HG03108 (cell line): ENCODE results near the gene PCDHB1.

ENCODE experiments used
- ATAC-seq: cut with Tn5 transposase; IDR thresholded peaks from one replicate; pipeline ENCODE4 v1.9.1; 2021; ENCODE audit warnings: moderate library complexity; ENCODE audit not compliant: unreplicated experiment

The PCDHB1 gene, protein sequence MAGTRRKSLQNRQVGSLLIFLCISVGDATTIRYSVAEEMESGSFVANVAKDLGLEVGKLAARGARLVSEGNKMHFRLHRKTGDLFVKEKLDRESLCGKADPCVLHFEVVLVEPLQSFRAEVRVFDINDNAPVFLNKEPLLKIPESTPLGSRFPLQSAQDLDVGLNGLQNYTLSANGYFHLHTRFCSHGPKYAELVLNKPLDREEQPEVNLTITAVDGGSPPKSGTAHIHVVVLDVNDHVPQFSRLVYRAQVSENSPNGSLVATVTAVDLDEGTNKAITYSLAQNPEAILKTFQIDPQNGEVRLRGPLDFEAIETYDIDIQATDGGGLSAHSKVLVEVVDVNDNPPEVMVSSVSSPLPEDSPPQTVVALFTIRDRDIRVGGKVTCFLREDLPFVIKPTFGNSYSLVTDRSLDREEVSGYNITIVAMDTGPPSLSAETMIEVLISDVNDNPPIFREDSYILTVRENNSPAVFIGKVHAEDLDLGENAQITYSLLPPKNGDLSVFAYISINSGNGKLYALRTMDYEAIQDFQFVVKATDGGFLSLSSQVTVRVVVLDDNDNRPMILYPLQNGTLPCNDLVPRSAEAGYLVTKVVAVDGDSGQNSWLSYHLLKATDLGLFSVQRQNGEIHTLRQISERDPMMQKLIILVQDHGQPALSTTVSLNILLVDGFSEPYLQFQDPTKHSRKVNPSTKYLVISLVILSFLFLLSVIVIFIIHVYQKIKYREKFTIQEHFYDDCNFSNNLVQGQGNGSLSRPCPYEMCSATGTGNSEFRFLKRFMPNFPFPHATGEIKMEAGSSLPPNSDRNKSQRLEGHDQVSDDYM

DNA sequence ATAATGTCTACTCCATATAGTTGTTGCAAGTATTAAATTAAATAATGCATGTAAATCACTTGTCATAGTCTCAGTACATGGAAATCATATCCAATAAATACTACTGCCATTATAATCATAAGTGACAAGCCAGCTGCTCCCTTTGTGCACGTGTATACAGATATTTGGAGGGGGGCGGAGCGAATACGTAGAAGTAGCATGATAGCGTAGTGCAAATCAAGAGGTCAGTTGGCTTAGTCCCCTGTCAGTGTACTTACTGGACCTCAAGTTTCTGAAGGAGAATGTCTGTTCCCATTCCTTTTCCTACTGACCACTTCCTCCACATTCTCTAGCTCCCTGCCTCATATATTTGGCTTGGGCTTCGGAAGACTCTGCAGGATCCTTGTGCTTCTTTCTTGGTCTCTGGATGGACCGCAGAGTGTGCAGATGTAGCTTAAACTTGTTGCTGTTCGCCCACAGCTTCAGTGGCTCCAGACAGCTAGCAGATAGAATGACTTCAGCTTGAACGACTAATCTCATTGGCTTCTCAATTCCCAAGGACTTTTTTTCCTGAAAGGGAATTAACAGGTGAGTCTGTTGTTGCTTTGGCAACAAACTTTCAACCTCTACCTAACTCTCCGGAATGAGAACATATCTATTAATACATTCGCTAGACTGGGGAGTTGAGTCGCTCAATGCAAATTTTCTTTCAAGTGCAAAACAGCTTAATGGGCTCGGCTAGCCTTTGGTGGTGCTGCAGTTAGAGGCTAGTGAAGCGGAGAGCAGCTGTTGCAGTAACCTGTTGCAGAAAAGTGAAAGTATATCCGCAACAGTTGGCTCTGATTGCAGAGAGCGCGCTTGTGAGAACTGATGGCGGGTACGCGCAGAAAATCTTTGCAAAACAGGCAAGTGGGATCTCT lies at the start of gene PCDHB1:
Gene PCDHB1, plus strand, starts transcription at position 753 of the 899 bp plus-strand sequence. Its CDS starts 97 bp downstream, at position 850.
- no peak for ATAC-seq

DNA sequence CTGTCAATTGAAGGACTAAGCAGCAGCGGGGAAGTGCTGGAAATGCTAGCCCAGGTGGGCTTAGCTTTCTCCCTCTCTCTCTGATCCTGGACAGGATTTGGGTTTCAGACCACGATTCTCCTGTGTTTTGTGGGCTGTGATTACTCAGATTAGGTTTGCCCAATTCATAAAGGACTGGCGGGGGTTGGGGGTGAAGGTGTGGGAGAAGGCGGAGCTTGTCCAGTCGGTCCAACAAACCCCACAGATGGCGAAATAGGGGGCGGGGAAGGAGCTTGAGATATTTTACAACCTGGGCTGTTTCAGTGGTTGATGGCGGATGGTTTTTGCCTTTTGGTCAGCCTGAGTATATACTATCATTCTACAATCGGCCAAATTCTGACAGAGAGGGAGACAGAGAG lies 49.7 kb upstream of the PCDHB1 start:
- ATAC-seq: no peak

DNA sequence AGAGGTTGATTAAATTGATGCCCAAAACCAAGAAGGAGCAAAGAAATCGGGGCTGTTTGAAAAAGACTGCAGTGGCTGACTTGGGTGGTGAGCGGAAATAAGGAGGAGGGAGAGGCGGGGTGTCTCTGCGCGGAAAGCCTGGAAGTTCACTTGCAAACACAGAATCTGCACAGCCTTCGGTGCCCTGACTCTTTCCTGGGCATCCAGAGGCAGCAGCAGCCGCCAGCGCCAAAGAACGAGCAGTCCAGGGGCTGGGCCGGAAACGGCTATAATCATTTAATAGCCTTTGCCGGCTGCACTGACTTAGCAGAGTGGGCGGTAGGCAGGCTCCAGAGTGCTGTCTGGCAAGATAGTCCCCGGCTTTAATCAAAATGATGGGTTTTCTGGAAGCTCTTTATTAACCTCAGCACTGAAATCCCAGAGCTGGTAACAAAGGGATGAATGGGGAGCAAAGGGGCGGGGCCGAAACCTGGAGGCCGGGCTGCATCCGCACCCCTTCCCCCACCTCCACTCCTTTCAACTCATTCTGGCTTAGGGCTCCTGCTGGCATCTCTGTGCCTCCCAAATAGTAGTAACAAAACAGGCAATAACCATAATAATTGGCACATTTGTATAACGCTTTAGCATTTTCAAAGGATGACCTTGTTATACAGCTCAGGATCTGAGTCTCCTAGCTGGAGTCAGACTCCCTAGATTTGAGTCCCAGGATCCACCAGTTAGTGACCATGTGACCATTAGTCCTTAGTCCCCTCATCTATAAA lies 49.1 kb upstream of the PCDHB1 start:
- ATAC-seq: no peak

DNA sequence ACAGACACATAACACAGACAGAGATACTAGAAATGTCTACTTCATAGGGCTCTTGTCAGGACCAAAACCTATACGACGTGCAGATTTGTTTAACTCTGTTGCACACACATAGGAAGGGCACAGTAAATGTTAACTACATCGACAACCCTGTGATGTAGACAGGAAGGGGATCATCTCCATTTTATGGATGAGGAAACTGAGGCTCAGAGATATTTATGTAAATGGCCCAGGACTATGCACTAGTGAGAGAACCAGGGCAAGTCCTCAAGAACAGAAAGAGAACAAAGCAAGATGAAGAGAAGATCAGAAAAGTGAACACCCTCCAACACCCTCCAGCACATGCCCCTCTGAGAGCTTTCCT lies 48.6 kb upstream of the PCDHB1 start:
- no peak for ATAC-seq

DNA sequence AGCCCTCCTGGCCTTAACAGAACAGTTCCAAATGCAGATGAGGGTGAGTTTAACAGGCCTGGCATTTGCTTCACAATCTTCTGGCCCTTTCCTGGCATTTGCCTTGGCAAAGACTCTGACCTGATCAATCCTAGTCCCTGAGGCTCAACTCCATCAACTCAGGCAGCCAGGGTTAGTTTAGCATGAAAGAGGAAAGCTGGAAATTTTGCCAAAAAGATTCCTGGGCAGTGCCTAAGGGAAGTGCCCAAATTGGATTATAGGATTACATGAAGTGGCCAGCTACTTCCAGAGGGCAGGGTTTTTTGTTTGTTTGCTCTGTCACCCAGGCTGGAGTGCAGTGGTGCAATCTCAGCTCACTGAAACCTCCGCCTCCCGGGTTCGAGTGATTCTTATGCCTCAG lies 48.1 kb upstream of the PCDHB1 start:
- ATAC-seq: no peak

DNA sequence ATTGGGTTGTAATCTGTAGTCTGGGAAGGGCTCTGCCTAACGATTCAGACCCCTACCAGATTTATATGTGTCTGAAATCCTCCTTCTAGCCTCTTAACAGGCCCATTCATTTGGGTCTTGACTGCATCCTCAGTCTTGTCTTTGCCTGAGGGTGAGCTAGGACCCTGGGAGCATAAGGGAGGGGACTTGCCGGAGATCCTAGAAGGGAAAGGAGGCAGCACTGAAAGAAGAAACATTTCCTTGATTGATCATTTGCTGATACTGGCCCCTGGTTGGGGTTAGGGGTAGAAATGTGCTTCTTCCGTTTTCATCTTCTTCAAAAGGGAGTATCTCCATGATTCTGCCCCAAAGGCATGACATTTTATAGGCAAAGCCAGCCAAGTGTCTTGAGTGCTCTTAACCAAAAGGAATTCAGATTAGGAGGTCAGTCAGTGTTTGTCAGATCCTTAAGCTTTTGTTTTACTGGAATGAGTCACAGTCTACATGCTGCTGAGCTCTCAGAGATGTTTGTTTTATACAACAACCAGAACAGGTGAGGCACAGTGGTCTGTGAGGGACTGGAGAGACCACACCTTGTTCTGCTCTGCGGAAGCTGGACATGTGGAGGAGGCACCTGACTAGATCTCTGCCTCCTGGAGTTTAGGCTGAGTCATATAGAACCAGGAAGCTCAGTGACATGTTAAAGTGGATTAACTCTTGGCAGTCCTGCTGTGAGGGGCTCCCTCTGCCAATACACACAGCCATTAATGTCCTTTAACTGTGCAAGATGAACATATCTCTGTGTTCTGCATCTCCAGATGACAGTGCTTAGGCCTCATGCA lies 47.2 kb upstream of the PCDHB1 start:
- ATAC-seq: no peak

DNA sequence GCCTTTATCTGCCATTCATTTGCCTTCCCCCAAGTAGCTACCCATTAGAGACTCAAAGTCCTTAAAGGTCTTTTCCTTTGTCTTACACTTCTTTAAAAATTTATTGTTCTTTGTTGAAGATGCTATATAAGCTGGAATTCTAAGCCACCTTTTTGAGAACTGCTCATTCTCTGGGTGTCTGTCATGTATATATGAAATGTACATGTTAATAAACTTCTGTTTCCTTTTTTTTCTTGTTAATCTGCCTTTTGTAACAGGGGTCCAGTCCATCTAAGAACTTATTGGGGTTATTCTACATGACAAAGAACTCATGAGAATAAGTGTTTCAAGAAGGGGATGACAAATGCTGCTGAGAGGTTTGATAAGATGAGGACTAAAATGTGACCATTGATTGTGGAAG lies 43.4 kb upstream of the PCDHB1 start:
- no peak for ATAC-seq

DNA sequence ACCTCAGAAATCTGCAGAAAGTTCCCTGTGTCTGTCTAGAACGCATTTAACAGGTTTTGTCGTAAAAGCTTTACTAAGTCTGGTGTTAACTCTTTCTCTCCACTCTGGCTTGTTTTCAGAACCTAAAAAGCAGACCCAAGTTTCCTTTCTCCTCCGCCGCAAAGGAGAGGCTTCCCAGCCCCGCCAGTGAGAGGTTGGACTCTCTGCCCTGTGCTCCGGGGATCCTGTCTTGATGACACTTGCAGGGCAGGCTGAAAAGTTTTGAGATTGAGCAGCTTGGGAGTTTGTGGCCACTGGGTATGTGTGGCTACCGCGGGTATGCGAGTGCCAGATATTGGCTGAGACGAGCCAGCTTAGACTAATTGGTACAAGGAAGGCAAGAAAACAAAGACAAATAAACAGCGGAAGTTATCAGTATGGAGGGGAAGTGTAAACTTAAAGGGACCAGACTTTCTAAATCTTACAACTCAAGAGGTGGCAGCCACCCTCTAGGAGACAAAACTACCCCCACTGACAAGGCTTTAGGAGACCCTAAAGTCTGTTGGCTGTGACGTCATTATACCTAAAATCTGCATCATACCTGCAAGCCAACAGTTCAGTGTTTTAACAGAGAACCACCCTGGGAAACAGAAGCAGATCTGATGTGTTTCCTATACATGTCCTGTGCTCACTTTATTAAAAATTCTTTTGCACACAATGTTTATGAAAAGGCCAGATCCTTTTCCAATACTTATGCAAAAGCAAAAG lies 41.0 kb upstream of the PCDHB1 start:
- no peak for ATAC-seq

DNA sequence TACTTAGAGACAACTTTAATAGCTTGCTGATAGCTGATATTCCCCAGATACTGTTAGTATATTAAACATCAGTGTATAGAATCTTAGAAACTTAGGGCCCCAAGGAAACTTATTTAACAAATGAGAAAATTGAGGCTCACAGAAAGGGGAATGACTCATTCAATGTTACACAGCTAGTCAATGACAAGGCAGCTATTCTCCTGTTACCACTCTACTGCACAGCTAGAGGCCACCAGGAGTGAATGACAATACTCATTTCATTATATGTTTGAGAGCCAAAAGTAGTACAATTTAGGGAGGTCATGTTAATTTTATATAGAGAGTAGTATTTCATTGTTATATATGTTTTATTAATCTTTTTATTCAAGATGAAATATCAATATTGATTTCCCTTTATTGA lies 33.2 kb upstream of the PCDHB1 start:
- ATAC-seq: no peak

DNA sequence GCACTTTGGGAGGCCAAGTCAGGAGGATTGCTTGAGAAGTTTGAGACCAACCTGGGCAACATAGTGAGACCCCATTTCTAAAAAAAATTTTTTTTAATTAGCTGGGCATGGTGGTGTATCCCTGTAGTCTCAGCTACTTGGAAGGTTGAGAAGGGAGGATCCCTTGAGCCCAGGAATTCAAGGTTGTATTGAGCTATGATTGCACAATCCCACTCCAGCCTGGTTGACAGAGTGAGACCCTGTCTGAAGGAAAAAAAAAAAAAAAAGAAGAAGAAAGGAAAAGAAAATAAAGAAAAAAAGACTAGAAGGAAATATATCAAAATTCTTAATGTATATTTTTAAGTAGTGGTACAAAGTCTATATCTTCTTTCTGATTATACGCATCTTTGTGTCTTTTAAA lies 28.8 kb upstream of the PCDHB1 start:
- no peak for ATAC-seq

DNA sequence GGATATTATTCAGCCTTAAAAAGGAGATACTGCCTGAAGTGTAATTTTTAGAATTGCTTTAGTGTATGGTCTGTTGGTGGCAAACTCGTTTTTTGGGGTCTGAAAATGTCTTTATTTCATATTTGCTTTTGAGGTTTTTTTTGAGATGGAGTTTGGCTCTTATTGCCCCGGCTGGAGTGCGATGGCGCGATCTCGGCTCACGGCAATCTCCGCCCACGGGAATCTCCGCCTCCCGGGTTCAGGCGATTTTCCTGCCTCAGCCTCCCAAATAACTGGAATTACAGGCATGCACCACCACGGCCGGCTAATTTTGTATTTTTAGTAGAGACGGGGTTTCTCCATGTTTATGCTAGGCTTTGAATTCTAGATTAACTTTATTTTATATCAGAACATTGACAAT lies 20.2 kb upstream of the PCDHB1 start:
- ATAC-seq: no peak

DNA sequence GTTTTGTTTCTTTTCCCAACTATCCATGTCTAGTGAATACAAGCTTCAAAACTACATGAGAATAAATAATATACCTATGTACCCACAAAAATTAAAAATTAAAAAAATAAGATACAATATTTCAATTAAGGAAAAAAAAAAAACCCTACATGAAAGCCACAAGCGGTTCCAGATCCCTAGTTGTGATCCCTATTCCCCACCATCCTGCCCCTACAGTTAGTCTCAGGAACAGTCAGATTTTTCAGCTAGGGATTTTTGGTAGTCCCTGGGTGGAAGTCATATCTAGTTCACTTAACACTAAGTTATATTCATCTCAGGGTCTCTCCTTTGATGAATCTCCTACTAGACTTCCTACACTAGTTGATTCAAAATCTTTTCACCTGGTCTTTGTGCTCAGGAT lies 18.5 kb upstream of the PCDHB1 start:
- no peak for ATAC-seq

DNA sequence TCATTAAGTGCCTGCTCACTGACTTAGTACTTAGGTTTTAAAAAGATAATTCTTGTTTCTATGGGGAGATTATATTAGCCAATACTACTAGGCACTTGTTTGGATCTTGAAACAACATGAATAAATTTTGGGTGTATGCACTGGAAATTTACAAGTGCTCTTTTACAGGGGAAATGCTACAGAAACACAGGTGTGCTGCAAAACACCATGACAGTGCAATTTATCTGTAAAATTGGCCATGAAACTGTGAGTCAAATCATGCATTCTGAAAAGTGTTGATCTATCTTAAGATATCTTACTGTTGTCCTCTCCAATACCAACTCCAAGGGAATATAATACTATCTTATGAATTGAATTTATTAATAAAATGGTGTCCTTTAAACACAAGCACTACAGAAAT lies 12.1 kb upstream of the PCDHB1 start:
- ATAC-seq: no peak

DNA sequence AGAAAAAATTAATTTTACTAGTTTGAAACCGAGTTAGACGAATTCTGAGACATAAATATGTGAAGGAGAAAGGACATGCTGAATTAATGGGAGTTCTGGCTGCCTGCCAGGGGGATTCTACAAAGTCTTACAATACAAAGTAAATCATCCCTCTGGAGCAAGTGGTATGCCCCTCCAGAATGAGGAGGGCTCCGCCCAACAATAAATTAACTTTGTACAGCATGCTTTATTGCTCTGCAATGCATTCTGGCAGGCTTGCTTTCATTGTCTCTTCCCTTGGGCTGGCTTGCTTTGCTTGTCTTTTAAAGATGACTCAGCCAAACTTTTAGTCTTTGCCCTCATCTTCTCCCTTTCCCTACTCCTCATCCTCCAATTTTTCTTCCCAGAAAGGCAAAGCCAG lies 11.7 kb upstream of the PCDHB1 start:
- ATAC-seq: no peak

DNA sequence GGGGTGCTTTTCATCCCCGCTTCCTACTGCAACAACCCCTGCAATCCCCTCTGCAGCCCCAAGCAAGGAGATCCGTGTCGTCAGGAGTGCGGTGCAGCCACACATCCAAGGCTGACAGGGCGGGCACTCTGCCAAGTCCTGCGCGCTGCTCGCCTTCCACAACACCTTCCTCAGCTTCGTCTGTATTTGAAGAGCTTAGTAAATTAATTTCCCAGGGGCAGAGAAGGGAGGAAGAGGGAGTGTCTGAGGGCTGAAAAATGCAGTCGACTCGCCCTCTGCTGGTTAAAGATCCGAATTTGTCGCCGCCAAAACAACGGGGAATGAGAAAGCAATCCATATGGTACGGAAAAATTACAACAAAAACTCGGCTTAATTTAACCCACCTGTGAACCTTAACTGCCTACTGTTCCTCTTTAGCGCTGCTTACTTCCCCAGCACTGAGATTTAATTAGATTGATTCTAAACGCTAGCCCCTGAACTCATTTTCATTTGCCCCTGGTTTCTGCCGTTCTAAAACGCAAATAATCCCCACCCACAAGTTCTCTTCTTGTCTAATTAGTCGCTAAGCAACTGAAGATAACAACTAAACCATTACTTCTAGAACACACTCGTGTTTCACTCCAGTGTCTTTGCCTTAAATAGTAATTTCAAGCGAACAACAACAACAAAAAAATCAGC lies 10.9 kb upstream of the PCDHB1 start:
- ATAC-seq: no peak

DNA sequence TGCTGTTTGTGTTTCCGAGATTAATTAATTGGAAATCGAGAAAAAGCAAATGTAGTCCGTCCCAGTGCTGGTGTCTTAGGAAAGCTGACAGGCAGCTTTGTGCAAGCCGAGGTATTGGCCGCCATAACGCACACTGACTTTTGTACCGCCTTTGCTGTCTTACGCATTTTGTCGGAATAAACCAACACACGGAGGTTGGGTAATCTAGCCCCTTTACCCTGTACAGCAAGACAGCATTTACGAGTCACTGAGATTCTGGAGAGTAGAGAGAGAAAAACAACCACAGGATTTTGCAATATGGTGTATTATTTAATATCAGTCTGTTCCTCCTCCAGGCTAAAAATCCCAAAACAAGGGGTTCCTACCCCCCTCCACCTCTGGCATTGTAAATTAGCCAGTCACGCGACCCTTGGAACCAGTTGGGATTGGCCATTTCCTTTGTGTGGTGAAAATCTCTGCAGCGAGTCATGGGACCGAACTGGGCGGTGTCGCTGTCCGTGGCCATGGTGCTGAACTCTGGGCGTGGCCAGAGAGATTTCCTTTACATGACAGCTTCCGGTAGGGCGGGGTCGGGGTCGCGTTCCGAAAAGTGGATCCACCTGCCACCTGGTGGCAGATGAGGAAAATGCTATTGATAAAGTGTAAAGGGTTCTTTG lies 10.3 kb upstream of the PCDHB1 start:
- peak; percentile 67 for ATAC-seq

DNA sequence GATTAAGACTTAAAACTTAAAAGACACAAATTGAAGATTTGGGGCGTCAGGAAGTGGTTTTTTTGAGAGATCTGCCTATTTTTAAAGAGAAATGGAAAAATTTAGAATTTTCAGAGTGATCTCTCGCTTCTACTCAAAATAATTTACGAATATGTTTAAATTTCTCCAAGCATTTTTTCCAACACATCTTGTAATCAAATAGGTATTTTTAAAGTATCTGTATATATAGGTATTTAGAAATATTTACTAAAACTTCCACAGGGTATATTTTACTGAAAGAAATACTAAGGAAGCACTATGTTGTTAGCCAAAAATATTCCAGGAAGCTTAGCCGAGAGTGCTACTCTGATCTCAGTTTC lies 9.8 kb upstream of the PCDHB1 start:
- ATAC-seq: no peak

DNA sequence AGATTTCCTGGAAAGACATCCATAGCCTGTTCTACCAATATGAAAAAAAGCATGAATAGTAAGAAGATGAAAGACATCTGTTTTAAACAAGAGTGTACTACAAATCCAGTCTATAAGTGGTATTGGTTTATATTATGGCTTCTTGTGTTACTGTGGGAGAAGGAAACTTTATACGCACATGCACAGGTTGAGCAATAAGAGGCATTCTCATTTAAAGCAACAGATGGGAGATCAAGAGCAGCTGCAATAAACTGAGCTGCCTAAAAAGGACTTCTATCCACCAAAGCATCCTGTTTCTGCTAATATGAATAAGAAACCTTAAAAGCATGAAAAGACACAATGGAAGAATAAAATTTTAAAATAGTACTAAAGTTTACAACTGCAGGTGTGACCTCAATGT lies 8.6 kb upstream of the PCDHB1 start:
- no peak for ATAC-seq
